Prostate gland (tissue), 2 donors: Measurements from ENCODE around the gene FAM83F. TPM values are rescaled to one million over a fixed set of nuclear protein-coding genes. Genes with fewer than 3 reads are reported as not detected.

ENCODE experiments used
- DNase-seq: peaks from one replicate; pipeline ENCODE4 v3.0.0-alpha.2; 2019; ENCODE audit warnings: low spot score
- H3K27ac ChIP-seq, 2 donors: fragments of 200-600 bp; sonication (generic); 2 replicates each; pipeline ENCODE4 v1.5.1; 2017 to 2019
- H3K27me3 ChIP-seq: fragments of 200-600 bp; sonication (generic); replicated peaks from 2 replicates; pipeline ENCODE4 v1.5.1; 2019; ENCODE audit not compliant: insufficient read depth
- H3K36me3 ChIP-seq, 2 donors: fragments of 200-600 bp; sonication (generic); 1 replicate in 1 of 2; 2 replicates in 1 of 2; pipeline versions ENCODE4 v1.5.1 to v1.8.1; 2017 to 2019
- H3K4me1 ChIP-seq: fragments of 200-600 bp; sonication (generic); replicated peaks from 2 replicates; pipeline ENCODE4 v1.5.1; 2019
- H3K4me3 ChIP-seq, 2 donors: fragments of 200-600 bp; sonication (generic); 2 replicates each; pipeline ENCODE4 v1.5.1; 2017 to 2019
- H3K9me3 ChIP-seq: fragments of 200-600 bp; sonication (generic); 2 replicates; pipeline ENCODE4 v1.5.1; 2017
- POLR2A ChIP-seq: fragments of 450-650 bp; IDR thresholded peaks from one replicate; pipeline ENCODE4 v1.6.1; 2016; ENCODE audit warnings: antibody characterized with exemption, mild to moderate bottlenecking
- POLR2AphosphoS5 ChIP-seq: sonication (generic); formaldehyde crosslinking; IDR thresholded peaks from one replicate; pipeline ENCODE4 v1.6.1; 2017; ENCODE audit warnings: antibody characterized with exemption
- WGBS: methylation state at CpG from one replicate; pipeline ENCODE4 v1.1.5; 2018; 5-methylcytosine and 5-hydroxymethylcytosine counted together
- intact Hi-C: fragments of 100-400 bp; cut with DNase I; formaldehyde crosslinking; loops from one replicate; pipeline ENCODE4 v1.14.2; 2022
- total RNA-seq, 2 donors: library from RNA; depleted of rRNA; stranded (reverse); fragments of >200 nt; gene quantifications; one replicate each; pipeline ENCODE4 v1.1.0, GENCODE V29; 2016
- TF ChIP-seq, protein P1 (sequence below), 4 experiments: fragments of 200-600 bp in 2 of 4; fragments of 450-650 bp in 2 of 4; sonication (generic) in 2 of 4; IDR thresholded peaks; 1 replicate in 3 of 4; 2 replicates in 1 of 4; pipeline ENCODE4 v1.5.1; 2016 to 2019; ENCODE audit warnings: antibody characterized with exemption in 4 of 4, mild to moderate bottlenecking in 2 of 4, moderate library complexity in 2 of 4

The FAM83F gene
- total RNA-seq = 10 to 100 TPM; 26.2 to 28.6 TPM

DNA sequence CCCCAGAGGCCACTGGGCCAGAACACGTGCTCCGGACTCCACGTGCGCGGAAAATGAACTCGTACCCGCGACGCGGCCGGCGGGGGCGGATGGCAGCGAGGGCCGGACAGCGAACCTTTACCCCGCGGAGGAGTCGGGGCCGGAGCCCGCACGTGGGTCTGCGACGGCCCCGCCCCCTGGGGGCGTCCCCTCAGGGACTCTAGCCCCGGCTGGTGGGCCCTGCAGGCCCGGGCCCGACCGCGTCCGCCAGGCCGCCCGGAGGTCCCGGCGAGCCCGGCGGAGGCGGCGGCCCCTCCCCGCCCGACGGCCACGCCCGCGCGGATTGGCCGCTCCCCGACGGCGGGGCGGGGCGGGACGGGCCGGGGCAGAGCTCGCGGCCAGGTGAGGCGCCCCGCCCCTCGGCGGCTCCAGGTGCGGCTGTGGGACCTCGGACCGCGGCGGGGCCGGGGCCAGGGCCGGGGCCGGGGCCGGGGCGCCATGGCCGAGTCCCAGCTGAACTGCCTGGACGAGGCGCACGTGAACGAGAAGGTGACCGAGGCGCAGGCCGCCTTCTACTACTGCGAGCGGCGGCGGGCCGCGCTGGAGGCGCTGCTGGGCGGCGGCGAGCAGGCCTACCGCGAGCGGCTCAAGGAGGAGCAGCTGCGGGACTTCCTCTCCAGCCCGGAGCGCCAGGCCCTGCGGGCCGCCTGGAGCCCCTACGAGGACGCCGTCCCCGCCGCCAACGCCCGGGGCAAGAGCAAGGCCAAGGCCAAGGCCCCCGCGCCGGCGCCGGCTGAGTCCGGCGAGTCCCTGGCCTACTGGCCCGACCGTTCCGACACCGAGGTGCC, at the start of gene FAM83F:
Gene FAM83F (plus strand): TSS at position 389 of the 827 bp plus-strand sequence. CDS start 89 bp downstream, at position 478.
- Histone ChIP-seq H3K4me3 (peak within 1 kb of the TSS; percentile 44 to 56), H3K27me3 (no peaks in the 10 kb centered on the region), H3K27ac (peak within 1 kb of the TSS; percentile 82 to 90), H3K4me1 (peaks cover 11% of the 10 kb centered on the region), H3K9me3 (no peaks in the 10 kb centered on the region), H3K36me3 (no peaks in the 10 kb centered on the region)
- TF ChIP-seq POLR2A (peak; percentile 74), POLR2AphosphoS5 (no peak)
- TF ChIP-seq, protein P1, sequence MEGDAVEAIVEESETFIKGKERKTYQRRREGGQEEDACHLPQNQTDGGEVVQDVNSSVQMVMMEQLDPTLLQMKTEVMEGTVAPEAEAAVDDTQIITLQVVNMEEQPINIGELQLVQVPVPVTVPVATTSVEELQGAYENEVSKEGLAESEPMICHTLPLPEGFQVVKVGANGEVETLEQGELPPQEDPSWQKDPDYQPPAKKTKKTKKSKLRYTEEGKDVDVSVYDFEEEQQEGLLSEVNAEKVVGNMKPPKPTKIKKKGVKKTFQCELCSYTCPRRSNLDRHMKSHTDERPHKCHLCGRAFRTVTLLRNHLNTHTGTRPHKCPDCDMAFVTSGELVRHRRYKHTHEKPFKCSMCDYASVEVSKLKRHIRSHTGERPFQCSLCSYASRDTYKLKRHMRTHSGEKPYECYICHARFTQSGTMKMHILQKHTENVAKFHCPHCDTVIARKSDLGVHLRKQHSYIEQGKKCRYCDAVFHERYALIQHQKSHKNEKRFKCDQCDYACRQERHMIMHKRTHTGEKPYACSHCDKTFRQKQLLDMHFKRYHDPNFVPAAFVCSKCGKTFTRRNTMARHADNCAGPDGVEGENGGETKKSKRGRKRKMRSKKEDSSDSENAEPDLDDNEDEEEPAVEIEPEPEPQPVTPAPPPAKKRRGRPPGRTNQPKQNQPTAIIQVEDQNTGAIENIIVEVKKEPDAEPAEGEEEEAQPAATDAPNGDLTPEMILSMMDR (IDR thresholded peaks at IDR 0.05) = no peak
- intact Hi-C loops = no loop called here
- peak; percentile 68 for DNase-seq
- 13% methylated on average over 57 of the region's 115 CpGs for WGBS

DNA sequence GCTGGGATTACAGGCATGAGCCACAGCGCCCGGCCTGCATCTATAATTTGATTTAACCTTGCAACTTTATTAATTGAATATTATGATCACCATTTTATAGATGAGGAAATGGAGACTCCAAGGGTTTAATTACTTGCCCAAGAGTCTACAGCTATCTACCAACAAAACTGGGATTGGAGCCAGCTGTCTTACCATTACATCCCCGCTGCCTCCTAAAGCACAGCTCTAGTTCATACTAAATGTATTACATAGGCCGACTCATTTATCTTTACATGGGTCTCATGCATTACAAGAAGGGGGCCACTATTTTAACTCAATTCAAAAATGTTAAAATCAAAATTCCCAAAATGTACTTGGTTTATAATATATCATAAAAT, 48.6 kb upstream of the FAM83F start:
- H3K4me1 ChIP-seq = no peaks in the 10 kb centered on the region
- no peak for DNase-seq
- no peaks in the 10 kb centered on the region for H3K27me3 ChIP-seq
- intact Hi-C loops = no loop called here
- TF ChIP-seq POLR2AphosphoS5 = no peak
- no peak overlapping the region for H3K4me3 ChIP-seq
- WGBS = 94% methylated on average over 4 of the region's 4 CpGs
- no peaks in the 10 kb centered on the region for H3K9me3 ChIP-seq
- H3K36me3 ChIP-seq = no peaks in the 10 kb centered on the region
- H3K27ac ChIP-seq = no peak overlapping the region

DNA sequence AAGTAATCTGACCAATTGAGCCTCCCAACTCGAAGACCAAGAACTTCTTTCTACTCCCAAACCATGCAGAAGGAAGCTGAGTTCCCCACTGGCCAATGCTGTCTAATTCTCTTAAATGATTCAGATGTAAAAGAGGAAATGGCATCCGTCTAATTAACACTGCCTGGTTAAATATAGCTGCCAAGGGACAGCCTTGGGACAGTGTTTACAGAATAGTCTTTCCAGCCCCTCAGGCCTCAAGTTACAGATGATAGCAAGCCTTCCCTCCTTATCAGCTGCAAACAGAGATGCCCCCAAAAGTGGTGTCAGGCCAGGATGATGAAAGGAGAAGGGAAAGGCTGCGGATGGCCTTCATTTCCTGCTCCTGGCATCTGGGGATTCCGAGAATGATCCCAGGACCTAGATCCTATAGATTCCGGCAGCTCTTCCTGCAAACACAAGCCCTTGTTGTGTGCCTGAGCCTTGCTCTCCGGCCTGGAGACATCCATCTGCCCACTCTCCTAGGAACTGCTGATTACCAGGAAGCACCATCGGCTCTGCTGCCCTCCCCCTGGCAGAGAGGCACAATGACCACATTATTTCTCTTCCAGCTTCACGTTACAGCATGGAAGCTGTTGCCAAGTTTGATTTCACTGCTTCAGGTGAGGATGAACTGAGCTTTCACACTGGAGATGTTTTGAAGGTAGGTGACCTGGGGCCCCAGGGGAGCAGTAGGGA, 48.1 kb upstream of the FAM83F start:
- 64% methylated on average over 8 of the region's 8 CpGs for WGBS
- Histone ChIP-seq H3K27me3 (no peaks in the 10 kb centered on the region), H3K4me1 (no peaks in the 10 kb centered on the region), H3K9me3 (no peaks in the 10 kb centered on the region), H3K36me3 (no peaks in the 10 kb centered on the region), H3K4me3 (no peak overlapping the region), H3K27ac (no peak overlapping the region)
- intact Hi-C loops = no loop called here
- peak; percentile 40 for DNase-seq
- peak; percentile 53 for TF ChIP-seq POLR2AphosphoS5
- TF ChIP-seq, protein P1 (IDR thresholded peaks at IDR 0.05) = no peak
- no peak for TF ChIP-seq POLR2A

DNA sequence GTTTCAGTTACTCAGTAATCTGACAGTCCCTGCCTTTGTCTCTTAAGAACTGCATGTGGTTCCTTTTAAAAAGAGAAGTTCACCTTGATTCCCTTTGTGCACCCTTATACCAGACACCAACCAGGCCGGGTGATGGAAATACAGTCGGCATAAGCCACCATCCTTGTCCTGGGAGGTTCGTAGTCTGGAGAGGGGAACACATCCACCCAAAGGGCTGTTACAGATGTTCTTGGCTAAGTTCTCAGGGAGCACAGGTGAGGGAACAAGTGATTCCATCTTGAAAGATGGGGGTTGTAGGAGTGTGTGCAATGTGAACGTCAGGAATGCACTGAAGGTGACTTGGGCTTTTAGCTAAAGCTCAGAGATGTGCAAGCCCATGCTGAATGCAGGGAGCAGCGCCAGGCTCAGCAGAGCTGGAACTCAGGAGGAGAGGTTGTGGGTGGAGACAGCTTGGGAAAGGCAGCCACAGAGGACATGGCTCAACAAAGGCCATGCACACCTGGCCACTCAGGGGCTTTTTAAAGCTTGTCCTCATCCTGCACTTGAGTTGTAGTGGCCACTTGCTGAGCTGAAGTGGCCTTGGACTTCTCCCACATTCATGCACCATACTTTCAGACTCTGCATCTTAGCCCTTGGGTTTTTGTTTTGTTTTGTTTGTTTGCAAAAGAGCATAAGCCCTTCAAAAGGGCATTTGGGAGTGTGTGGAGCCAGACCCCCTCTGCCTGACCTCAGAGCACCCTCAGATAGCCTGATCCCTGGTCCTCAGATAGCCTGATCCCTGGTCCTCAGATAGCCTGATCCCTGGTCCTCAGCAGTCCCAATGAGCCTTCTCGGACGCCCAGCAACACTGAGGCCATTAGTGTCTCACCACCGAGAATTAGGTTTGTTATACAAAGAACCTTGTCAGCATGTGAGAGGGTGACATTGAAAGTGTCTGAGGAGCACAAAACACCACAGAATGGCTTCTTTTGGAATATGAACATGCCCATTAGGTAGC, 47.2 kb upstream of the FAM83F start:
- H3K27ac ChIP-seq = no peak overlapping the region
- no peak for DNase-seq
- TF ChIP-seq, protein P1 (IDR thresholded peaks at IDR 0.05) = no peak
- TF ChIP-seq POLR2AphosphoS5 (no peak), POLR2A (no peak)
- intact Hi-C loops = no loop called here
- H3K4me3 ChIP-seq = no peak overlapping the region
- no peaks in the 10 kb centered on the region for H3K27me3 ChIP-seq
- H3K36me3 ChIP-seq = no peaks in the 10 kb centered on the region
- 78% methylated on average over 8 of the region's 8 CpGs for WGBS
- no peaks in the 10 kb centered on the region for H3K9me3 ChIP-seq
- no peaks in the 10 kb centered on the region for H3K4me1 ChIP-seq
